Neural cell (in vitro differentiated cells): ENCODE data around the gene MLLT1.

Experiments used
- CTCF ChIP-seq: fragments of 450-650 bp; IDR thresholded peaks from 2 replicates; pipeline ENCODE4 v1.5.1; 2014; ENCODE audit warnings: antibody characterized with exemption, mild to moderate bottlenecking, moderate library complexity; ENCODE audit not compliant: poor library complexity, severe bottlenecking
- EP300 ChIP-seq: fragments of 450-650 bp; conservative IDR thresholded peaks from 2 replicates; pipeline ENCODE4 v1.6.1; 2014; ENCODE audit warnings: antibody characterized with exemption, mild to moderate bottlenecking, moderate library complexity; ENCODE audit not compliant: poor library complexity, severe bottlenecking
- POLR2AphosphoS5 ChIP-seq: IDR thresholded peaks from 2 replicates; pipeline ENCODE4 v1.6.1; 2012
- RAD21 ChIP-seq: fragments of 450-650 bp; conservative IDR thresholded peaks from 2 replicates; pipeline ENCODE4 v1.6.1; 2014; ENCODE audit warnings: antibody characterized with exemption, mild to moderate bottlenecking, moderate library complexity
- TAF1 ChIP-seq: IDR thresholded peaks from 2 replicates; pipeline ENCODE4 v1.6.1; 2012; ENCODE audit warnings: low read depth

DNA sequence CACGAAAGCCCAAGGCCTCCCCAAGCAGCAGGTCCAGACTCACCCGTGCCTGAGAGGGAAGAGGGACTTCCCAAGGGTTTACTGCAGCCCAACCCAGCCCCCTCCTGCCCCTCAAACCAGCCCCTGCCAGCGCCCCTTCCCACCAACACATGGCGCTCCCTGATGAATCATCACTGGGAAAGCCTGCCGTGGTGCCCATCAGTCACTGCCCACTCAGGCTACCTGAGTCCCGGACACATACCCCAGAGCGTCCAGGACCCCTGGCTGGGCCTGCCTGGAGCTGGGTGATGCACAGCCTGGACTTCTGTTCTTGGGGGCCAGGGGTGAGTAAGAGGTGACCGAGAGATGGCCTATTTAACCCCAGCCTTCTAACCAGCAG is 60.6 kb downstream of the MLLT1 start:
- TF ChIP-seq CTCF: no peak
- TF ChIP-seq POLR2AphosphoS5: no peak
- no peak for TF ChIP-seq EP300
- no peak for TF ChIP-seq TAF1
- no peak for TF ChIP-seq RAD21
